Hematopoietic multipotent progenitor cell treated with erythropoietin and hydrocortisone succinate and interleukin-3 and kit ligand, for 17 days (in vitro differentiated cells): ENCODE results near the gene PRKG1.
"Not testable (repeated sequence)": the region's sequence is repeated elsewhere in the genome, so short reads cannot be mapped to it uniquely, and the experiment has no call there.

ENCODE experiments used
- DNase-seq: peaks from one replicate; pipeline ENCODE4 v3.0.0-alpha.2; 2015; ENCODE audit warnings: low spot score

Gene PRKG1

GRCh38 chr10:51117053-51117660 is 42.9 kb downstream of the PRKG1 start:
- DNase-seq: no peak

- DNase-seq: no peak
Observed at GRCh38 chr10:51117794-51118193, 43.5 kb downstream of the PRKG1 start.

- no peak for DNase-seq
Observed at GRCh38 chr10:51119441-51119840, 45.2 kb downstream of the PRKG1 start.

GRCh38 chr10:51121861-51122260 is 47.6 kb downstream of the PRKG1 start:
- no peak for DNase-seq

GRCh38 chr10:51124852-51125251 is 50.6 kb downstream of the PRKG1 start:
- no peak for DNase-seq

GRCh38 chr10:51125518-51125917 is 51.2 kb downstream of the PRKG1 start:
- no peak for DNase-seq

GRCh38 chr10:51129946-51130544 is 55.8 kb downstream of the PRKG1 start:
- DNase-seq: no peak

GRCh38 chr10:51137756-51138529 is 63.7 kb downstream of the PRKG1 start:
- DNase-seq: no peak

GRCh38 chr10:51139176-51139575 is 64.9 kb downstream of the PRKG1 start:
- no peak for DNase-seq

- DNase-seq: no peak
Observed at GRCh38 chr10:51141010-51141409, 66.7 kb downstream of the PRKG1 start.

GRCh38 chr10:51144161-51144781 is 70.0 kb downstream of the PRKG1 start:
- DNase-seq: no peak

- DNase-seq: no peak
Observed at GRCh38 chr10:51145375-51145774, 71.1 kb downstream of the PRKG1 start.

GRCh38 chr10:51147644-51148399 is 73.5 kb downstream of the PRKG1 start:
- no peak for DNase-seq

- DNase-seq: no peak
Observed at GRCh38 chr10:51156926-51157325, 82.6 kb downstream of the PRKG1 start.

GRCh38 chr10:51158832-51159231 is 84.5 kb downstream of the PRKG1 start:
- DNase-seq: no peak

- DNase-seq: no peak
Observed at GRCh38 chr10:51159841-51160240, 85.6 kb downstream of the PRKG1 start.

GRCh38 chr10:51162002-51162401 is 87.7 kb downstream of the PRKG1 start:
- DNase-seq: no peak

- DNase-seq: not testable (repeated sequence)
Observed at GRCh38 chr10:51163380-51164049, 89.2 kb downstream of the PRKG1 start.

- DNase-seq: no peak
Observed at GRCh38 chr10:51168086-51168815, 94.0 kb downstream of the PRKG1 start.

GRCh38 chr10:51169111-51169510 is 94.8 kb downstream of the PRKG1 start:
- no peak for DNase-seq
